Inflammatory macrophage treated with lipopolysaccharide for 4 hours (primary cell): ENCODE results near the gene AHCYL1.

ENCODE experiments used
- DNase-seq: peaks from one replicate; pipeline ENCODE4 v3.0.0-alpha.2; 2020

Gene AHCYL1

DNA sequence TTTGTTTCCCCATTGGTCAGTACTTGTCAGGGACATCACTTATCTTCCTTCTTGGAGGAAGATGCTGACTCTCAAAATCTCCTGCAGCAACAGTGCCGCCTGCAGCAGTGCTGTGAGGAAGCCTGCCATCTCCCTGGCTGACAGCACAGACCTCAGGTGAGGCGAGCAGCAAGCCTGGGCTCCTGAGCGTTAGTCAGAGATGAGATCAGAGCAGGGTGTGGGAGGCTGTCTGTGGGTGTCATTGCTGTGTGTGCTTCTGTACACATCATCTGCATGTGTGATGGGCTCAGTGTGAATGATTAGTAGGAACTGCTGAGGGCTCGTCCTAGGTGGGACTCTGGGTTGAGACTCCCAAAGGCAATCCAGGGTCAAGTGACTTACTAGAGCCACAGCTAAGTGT, 56.0 kb downstream of the AHCYL1 start:
- DNase-seq, result peak; percentile 36

DNA sequence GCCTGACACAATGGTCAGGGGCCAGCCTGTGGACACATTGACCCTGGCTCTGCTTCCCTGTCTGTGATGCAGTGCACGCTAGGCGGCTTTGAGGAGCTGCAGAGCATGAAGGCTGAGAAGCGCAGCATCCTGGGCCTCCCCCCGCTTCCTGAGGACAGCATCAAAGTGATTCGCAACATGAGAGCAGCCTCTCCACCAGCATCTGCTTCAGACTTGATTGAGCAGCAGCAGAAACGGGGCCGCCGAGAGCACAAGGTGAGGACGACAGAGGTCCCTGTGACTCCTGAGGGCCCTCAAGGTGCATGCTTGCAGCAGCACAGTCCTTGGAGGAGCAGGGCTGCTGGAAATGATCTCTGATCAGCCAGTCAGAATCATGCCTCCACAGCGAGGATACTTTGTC, 58.5 kb downstream of the AHCYL1 start:
- no peak for DNase-seq

DNA sequence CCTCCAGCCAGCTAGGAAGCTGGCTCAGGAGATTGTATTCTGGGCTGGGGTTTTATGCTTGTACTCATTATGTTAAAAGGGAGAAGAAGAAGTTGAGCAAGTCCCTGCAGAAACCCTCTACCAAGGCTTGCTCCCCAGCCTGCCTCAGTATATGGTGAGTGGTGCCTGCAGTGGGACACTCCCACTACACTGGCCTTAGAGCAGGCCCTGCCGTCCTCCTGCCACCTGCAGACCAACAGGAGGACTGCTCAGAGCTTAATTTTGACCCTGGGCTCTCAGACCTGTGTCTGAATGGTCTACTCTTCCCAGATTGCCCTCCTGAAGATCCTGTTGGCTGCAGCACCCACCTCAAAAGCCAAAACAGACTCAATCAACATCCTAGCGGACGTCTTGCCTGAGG, 62.9 kb downstream of the AHCYL1 start:
- DNase-seq, result no peak

DNA sequence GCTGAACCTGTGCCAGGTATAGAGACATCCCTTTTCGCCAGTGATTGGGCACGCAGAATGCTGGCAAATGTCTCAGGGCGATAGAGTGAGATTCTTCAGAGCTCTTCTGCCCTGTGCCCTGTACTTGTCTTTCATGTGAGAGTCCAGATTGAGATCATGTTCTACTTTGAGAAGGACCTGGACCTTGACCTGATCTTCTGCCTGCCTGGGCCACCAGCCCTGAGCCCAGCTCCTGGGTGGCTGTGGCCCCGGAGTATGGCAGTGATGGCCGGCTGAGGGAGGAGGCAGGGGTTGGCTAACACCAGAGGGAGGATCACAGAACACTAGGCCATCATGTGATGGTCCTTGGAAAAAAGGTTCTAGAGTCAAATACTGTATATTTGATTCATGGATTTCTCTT, 63.7 kb downstream of the AHCYL1 start:
- DNase-seq, result no peak

DNA sequence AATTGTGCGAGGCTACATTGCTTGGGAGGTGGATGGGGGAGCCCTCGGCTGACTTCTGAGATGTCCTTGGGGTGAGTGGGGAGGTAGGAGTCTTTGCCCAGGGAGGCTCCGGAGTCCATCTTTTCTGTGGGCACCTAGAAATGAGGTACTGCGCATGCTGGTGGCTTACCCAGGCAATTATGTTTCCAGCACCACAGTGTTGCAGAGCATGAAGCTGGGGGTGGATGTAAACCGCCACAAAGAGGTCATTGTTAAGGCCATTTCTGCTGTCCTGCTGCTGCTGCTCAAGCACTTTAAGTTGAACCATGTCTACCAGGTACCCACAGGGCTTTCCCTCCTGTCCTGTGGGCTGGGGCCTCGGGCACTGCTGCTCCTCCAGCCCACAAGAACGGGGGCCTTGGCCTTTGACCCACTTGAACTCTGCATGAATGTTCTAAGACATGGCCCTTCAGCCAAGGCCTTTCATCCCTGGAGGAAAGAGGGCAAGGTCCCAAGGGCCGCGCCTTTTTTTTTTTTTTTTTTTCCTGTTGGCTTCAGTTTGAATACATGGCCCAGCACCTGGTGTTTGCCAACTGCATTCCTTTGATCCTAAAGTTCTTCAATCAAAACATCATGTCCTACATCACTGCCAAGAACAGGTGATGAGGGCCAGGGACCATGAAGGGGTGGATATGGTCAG, 64.5 kb downstream of the AHCYL1 start:
- no peak for DNase-seq

DNA sequence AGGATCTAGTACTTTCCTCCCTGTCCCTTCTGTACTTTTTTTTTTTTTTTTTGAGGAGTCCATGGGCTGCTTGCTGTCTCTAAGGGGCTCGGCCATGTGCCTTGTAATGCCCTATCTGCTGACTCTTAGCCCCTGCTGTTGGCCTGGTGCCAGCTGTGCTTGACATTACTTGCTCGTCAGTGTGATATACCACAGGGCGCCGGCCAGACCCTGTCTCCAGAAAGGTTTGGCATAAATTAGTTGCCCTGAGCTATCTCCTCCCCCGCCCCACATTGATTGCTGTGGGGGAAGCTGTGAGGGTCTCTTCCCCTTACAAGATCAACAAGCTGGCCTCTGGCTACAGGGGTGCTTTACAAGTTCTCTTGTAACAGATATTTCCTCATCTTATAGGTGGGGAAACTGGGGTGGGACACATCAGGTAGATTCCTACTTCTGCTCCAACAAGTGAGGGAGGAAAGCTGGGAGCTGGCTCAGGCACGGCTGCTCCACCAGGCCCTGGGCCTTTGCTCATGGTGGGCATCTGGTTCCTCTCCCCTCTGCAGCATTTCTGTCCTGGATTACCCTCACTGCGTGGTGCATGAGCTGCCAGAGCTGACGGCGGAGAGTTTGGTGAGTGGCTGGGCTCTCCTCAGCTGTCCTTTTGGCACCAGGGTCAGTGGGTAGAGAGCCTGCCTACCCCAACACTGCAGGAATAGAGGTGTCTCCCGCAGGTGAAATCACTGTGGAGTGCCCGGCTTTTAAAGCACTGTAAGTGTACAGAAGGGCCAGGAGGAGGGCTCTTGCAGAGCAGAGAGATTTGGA, 65.4 kb downstream of the AHCYL1 start:
- DNase-seq, result no peak

DNA sequence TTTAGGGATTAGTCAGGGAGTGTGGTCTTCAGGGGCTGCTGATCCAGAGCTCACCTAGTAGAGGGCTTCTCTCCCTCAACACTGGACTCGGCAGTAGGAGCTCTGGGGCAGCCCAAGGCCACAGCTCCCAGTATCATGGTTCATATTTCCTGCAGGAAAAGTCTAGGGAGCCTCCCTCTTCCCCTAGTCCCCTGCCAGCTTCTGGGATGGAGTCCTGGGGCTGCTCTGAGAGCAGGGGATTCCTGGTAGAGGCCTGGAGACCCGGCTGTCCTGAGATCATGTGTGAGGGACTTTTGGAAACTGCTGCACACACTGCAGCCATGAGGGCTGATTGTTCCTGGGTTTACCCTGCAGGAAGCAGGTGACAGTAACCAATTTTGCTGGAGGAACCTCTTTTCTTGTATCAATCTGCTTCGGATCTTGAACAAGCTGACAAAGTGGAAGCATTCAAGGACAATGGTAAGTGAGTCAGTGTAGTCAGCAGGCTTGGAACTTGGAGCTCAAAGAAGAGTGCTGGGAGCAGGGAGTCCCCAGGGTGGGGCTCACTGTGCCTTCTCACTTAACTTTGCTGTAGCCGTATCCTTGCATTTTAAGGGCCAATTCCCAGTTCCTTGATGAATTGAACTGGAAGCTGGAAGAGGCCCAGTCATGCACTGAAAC, 66.2 kb downstream of the AHCYL1 start:
- no peak for DNase-seq

DNA sequence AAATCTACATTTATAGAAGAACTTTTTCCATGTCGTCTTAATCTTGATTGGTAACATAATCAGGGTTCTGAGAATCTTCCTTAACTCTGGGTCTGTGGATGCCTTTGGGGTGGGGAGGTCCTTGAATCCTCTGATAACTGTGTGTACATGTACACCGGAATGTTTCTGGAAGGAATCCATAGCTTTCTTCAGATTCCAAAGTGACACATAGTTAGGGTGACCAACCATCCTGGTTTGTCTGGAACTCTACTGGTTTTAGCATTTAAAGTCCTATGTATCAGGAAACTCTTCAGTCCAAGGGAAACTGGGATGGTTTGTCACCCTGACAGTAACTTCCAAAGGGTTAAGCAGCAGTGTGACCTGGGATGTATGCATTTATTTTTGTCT, 66.7 kb downstream of the AHCYL1 start:
- no peak for DNase-seq

DNA sequence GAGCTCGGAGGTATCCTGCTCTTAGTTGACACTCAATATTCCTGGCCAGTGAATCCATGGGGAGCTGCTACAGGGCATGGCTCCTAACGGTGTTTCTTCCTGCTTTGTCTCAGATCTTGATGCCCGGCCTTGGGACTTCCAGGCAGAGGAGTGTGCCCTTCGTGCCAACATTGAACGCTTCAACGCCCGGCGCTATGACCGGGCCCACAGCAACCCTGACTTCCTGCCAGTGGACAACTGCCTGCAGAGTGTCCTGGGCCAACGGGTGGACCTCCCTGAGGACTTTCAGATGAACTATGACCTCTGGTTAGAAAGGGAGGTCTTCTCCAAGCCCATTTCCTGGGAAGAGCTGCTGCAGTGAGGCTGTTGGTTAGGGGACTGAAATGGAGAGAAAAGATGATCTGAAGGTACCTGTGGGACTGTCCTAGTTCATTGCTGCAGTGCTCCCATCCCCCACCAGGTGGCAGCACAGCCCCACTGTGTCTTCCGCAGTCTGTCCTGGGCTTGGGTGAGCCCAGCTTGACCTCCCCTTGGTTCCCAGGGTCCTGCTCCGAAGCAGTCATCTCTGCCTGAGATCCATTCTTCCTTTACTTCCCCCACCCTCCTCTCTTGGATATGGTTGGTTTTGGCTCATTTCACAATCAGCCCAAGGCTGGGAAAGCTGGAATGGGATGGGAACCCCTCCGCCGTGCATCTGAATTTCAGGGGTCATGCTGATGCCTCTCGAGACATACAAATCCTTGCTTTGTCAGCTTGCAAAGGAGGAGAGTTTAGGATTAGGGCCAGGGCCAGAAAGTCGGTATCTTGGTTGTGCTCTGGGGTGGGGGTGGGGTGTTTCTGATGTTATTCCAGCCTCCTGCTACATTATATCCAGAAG, 69.2 kb downstream of the AHCYL1 start:
- DNase-seq, result peak; percentile 44

DNA sequence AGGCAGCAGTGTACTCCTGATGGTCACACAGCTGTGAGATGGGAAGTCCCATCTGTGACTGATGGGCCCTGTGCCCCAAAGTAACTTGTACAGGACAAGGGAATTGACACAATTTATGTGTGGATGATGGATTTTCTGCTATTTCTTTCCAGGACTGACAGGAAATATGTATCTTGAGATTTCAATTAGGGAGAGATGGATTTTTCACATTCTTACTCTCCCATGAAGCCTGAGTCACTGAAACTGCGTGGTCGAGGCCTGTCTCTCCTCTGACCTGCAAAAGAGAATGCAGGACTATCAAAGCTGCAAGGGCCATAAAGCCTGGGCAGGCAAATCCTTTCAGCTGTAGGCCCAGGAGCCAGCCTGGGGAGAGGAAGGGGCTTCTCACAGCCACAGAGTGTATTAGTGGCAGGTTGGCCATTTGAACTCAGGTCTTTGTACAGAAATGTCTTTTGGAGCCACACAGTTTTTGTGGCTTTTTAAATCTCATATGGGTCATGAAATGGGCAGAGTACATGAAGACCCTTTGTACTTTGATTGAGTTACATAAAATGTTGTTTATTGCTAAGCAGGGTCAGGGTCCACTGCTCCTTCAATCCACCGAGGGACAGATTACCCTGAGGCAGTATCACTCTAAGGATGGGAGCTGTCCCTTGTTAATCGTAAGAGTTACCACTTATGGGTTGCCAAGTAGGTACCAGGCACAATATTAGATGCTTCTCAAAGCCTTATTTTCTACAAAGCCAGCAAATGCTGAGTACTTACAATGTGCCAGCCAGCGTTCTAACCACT, 71.1 kb downstream of the AHCYL1 start:
- no peak for DNase-seq

DNA sequence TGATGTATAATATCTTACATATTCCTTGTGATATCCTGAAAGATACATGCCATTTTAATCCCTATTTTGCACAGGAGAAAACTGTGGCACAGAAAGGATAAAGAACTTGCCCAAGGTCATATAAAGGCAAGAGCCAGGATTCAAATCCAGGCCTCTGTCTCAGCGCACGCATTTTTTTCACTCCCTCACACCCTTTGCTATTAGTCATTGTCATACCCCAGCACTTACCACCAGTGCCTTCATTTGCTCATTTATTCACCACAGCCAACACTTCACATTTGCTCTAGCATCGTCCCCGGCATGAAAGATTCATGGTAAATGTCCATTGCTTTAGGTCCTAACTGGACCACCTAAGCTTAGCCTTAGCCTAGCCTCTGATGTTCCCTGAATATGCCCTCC, 71.7 kb downstream of the AHCYL1 start:
- no peak for DNase-seq

DNA sequence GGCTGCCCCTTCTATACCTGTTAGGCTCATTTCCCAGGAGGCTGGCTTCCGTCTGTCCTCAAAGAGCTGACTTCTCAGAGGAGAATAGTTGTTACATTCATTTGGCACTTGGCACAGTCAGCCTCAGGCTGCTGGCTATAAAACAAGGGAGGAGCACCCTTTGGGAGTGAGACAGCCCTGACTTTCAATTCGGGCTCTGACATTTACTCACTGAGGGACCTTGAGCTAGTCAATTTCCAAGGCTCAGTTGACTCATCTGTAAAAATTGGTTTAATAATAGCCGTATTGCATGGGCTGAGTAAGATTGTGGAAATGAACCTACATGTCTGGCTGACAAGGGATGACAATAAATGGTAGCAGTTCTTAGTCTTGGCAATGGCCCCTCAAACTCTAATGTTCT, 72.2 kb downstream of the AHCYL1 start:
- DNase-seq, result no peak

DNA sequence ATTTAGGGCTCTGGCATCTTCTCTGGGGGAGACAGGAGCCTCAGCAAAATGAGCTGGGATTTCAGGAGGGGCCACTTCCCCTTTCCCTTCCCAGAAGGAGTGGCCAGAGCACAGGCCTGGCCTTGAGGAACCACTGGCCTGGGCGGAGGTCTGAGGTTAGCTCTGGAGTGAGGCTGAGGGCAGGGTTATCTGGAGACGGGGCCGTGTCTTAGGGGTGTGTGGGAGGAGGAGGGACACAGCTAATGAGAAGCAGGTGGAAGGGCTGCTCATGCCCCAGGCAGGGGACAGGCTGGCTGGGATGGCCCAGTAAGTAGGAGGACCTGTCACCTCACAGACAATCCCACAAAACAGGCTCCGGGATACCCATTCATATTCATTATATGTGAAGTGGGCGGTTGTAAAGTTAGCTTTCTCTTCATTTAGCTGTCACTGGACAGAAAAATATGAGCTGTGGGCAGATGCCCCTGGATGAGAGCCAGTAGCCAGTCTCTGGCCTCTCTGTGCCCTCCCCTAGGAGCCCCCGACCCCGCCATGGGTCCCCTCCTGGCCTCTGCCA, 73.5 kb downstream of the AHCYL1 start:
- peak; percentile 60 for DNase-seq

DNA sequence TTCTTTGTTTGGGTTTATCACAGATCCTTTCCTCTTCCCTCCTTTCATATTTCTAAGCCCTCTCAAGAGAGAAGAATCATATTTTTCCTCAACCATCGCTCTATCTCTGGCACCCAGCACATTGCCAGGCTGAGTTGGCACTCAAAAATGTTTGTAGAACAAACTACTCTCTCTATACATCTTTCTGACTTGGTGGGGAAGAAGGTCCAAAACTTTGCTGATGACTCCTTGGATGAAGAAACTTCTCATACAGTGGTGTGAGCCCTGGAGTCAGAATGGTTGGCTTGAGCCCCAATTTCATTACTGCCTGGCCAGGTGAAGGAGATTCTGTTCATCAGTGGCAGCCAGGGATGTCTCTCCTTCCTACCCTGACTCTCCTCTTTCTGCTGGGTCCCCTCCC, 74.0 kb downstream of the AHCYL1 start:
- DNase-seq, result no peak

DNA sequence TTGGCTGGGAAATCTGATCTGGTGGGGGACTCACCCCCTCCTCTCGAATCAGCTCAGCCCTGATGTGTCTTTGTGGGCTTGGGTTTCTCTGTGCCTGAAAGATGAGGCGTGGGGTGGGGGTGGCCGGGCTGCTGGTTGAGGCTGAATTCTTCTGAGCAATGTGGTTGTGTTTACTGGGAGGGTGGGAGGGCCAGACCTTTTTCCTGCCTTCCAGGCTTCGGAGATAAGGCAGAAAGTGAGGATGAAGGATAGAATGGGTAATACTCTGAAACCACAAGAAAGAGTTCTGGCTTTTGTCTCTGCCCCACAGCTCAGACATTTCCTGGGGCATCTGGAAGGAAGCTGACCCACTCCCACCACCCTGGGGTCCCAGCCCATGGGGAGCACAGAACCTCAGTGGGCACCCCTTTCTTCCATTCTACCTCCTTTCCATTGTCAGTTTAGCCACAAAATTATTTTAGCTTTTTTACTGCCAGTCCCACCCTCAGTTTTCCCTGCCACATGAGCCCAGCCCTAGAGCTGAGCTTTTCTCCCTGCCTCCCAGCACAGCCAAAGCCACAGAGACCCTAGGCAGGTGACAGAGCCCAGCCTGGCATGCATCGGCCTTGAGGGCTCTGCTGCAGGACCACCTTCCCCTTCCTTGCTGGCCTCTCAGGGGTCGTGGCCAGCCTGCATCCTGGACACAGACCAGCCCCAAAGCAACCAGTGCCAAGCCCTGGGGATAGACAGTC, 74.7 kb downstream of the AHCYL1 start:
- DNase-seq, result no peak

DNA sequence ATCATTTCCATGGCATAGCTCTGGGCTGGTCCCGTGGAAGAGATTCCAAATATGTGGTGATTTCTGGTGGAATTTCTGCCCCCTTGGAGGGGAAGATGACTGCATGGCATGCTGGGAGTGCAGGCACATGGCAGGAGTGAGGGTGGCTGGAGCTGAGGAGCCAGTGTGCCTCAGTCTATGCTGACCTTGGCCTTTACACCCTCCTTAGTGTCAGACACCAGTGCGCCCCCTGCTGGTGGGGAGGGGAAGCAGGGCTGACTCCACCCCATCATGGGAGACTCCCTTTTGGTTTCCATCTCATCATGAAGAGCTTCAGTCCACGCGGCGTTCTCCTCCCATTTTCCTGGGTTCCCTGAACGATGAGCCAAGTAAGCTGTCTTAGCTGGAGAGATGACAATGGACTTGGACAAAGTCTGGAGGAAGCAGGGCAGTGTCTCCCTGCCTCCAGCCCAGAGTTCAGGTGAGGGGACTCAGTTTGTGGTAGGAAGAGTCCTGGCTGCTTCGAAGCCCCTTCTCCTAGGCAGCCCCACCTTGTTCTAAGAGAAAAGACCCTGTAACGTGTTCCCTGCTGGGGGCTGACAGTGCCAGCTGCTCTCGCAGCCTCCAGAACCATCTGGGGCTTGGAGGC, 75.6 kb downstream of the AHCYL1 start:
- DNase-seq, result peak; percentile 74

DNA sequence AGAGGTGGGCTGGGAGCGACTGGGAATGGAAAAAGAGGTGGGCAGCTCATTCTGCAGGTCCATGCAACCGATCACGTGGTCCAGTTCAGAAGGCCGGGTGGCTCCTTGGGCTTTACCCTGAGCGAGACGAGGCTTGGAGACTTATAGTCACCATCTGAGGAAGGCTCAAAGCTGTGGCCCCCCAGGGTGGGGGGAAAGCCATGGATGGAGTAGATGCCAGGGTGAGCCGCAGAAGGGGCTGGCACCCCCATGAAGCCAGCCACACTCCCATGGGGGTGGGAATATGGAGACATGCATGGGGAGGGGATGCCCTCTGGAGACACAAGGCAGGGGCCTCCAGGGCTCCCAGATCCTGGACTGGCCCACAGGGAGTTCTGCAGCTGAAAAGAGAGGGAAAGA, 76.1 kb downstream of the AHCYL1 start:
- no peak for DNase-seq

DNA sequence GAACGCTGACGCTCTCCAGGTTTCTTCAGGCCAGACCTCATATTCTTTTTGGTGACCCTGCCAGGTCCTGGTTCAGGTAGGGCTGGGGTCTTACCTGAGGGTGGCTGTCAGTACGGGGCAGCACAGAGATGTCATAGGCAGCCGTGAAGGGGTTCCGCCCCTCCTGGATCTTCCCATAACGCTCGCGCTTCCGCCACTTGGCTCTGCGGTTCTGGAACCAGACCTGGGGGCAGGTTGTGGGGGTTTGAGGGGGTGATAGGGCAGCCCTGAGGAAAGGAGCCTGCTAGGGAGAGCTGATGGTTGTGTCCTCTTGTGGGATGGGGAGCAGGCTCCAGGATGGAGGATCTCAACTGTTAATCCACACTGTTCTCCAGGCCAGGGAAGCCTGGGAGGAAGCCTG, 76.8 kb downstream of the AHCYL1 start:
- no peak for DNase-seq

DNA sequence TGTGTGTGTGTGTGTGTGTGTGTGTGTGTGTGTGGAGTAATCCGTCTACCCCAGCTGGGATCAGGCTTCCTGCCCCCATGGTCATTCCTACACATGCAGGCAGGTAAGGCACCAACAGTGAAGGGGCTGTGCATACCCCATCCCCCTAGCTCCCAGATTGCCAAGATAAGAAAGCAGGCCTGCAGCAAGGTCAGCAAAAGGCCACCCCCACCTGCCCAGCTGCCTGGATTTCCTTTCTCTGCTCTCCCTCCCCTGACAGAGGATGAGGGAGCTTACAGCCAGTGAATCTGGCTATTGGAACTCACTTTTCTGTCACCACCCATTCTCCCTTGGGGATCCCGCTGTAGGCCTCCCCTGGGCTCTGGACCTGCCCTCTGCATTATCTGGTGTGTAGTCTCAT, 78.0 kb downstream of the AHCYL1 start:
- DNase-seq, result no peak

DNA sequence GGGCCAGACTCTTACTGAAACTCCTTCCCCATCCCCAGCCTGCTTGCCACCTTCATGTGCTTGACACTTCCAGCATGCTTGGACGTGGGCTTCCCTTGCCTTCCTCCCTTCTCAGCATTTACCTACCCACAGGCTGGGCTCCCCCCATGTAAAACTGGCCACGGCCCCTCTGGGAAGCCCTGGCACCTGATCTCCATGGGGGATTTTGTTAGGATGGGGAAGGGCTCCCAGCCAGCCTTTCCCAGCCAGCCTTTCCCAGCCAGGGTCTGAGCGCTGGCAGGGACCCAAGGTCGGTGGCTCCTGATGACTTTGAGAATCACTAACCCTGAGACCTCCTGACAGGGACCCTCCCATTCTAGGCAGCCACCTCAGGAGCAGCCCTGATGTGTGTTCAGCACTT, 79.2 kb downstream of the AHCYL1 start:
- DNase-seq, result no peak
